Glomerular endothelial cell (primary cell): ENCODE measurements around the gene RALGAPA1. TPM values are rescaled to one million over a fixed set of nuclear protein-coding genes. Genes with fewer than 3 reads are reported as not detected.
"Not testable (repeated sequence)": the region's sequence is repeated elsewhere in the genome, so short reads cannot be mapped to it uniquely, and the experiment has no call there.

Experiments
- DNase-seq: peaks from one replicate; pipeline ENCODE4 v3.0.0-alpha.2; 2011; ENCODE audit warnings: low read depth, low spot score; ENCODE audit errors: extremely low read depth
- total RNA-seq: library from RNA; depleted of rRNA; stranded (reverse); fragments of >200 nt; gene quantifications from 2 replicates; pipeline ENCODE4 v1.2.3, GENCODE V29; 2015

Gene RALGAPA1
- total RNA-seq, 1 donor from 2014 or later, result 22.2 TPM

- DNase-seq, result no peak
These were observed 176.8 kb downstream of the RALGAPA1 start for GRCh38 chr14:35632271-35632670.

DNA sequence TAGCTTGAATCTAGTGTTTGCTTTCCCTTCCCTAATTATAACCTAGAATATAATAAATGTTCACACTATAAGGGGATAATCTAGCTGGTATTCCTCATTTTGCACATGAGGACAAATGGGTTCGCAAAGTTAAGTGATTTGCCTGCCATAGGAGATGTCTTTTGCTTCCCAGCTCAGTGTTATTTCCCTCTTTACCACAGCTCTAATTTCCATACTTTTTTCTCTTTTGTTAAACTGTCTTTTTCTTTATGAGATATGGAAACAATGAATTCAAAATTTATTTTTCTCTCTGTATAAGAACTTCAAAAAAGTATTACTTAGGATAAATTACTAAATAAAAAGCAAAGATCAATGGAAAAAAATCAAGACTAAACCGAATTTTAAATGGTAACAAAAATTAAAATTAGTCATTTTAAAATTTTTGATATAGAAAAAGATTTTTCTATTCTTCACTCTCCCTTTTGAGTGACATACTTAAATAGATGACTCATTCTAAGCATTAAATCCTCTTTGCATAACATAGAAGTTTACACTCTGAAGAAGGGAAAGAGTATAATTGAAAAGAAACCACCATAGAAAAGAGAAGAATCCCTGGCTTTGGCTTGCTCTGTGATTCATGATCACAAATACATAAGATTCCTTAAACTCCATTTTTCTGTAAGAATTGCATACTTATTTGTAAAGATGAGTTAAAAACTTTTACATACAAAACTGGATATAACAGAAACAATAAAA, 177.9 kb downstream of the RALGAPA1 start:
- DNase-seq, result no peak

- DNase-seq, result no peak
These were observed 180.1 kb downstream of the RALGAPA1 start for GRCh38 chr14:35628989-35629388.

GRCh38 chr14:35626947-35627346, 182.1 kb downstream of the RALGAPA1 start:
- DNase-seq, result not testable (repeated sequence)

DNA sequence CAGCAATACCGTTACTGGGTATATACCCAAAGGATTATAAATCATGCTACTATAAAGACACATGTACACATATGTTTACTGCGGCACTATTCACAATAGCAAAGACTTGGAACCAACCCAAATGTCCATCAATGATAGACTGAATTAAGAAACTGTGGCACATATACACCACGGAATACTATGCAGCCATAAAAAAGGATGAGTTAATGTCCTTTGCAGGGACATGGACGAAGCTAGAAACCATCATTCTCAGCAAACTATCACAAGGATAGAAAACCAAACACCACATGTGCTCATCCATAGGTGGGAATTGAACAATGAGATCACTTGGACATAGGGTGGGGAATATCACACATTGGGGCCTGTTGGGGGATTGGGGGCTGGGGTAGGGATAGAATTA, 187.1 kb downstream of the RALGAPA1 start:
- not testable (repeated sequence) for DNase-seq

- DNase-seq, result not testable (repeated sequence)
These were observed 189.1 kb downstream of the RALGAPA1 start for GRCh38 chr14:35619998-35620397.

DNA sequence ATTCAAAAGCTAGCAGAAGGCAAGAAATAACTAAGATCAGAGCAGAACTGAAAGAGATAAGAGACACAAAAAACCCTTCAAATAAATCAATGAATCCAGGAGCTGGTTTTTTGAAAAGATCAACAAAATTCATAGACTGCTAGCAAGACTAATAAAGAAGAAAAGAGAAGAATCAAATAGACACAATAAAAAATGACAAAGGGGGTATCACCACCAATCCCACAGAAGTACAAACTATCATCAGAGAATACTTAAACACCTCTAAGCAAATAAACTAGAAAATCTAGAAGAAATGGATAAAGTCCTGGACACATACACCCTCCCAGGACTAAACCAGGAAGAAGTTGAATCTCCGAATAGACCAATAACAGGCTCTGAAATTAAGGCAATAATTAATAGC, 189.6 kb downstream of the RALGAPA1 start:
- DNase-seq, result not testable (repeated sequence)

DNA sequence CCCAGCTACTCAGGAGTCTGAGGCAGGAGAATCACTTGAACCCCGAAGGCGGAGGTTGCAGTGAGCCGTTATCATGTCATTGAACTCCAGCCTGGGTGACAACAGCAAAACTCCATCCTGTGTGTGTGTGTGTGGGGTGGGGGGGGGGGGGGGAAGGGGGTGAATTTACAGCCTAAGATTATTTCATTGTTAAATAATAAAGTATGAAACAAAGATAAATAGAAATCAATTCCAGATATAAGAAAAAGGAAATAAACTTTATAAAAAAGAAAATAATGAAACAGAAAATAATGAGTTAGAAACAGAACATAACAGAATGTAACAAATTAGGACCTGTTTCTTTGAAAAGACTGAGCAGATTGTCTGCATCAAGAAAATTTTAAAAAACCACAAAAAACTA, 191.6 kb downstream of the RALGAPA1 start:
- DNase-seq, result no peak

DNA sequence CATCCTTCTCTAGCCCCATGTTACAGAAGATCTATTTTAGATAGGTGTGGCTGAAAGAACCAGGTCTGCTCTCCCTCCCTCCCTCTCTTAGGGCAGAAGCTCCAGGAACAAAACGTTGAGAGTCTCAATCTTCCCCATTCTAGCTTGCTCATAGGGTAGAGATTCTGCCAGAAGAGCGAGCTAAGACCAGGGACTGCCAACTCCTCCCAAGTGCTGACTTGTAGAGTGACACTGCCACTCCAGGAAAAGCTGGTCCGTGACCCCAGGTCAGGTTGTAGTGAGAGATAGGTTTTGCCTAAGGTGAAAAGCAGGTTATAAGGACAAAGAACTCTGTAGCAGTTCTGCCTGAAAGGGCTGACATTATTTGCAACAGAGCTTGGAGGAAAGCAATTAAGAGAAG, 201.7 kb downstream of the RALGAPA1 start:
- no peak for DNase-seq

DNA sequence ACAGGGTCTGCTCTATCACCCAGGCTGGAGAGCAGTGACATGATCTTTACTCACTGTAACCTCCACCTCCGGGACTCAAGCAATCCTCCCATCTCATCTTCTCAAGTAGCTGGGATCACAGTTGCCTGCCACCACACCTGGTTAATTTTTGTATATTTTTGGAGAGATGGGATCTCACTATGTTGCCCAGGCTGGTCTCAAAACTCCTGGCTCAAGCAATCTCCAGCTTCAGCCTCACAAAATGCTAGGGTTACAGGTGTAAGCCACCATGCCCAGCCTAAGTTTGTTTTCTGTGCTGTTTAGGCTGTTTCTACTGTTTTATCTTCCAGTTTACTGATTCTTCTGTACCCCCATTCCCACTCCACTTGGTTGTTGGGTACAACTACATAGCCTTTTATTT, 208.8 kb downstream of the RALGAPA1 start:
- DNase-seq, result no peak

DNA sequence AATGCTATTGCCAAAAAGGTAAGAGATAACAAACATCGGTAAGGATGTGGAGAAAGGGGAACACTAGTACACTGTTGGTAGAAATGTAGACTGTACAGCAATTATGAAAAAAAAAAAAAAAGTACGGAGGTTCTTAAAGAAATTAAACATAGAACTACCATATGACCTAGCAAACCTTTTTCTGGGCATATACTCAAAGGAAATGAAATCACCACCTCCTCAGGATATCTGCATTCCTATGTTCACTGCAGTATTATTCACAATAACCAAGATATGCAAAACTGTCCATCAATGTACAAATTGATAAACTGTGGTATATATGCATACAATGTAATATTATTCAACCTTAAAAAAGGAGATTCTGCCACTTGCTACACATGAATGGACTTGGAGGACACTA, 214.5 kb downstream of the RALGAPA1 start:
- DNase-seq, result no peak

DNA sequence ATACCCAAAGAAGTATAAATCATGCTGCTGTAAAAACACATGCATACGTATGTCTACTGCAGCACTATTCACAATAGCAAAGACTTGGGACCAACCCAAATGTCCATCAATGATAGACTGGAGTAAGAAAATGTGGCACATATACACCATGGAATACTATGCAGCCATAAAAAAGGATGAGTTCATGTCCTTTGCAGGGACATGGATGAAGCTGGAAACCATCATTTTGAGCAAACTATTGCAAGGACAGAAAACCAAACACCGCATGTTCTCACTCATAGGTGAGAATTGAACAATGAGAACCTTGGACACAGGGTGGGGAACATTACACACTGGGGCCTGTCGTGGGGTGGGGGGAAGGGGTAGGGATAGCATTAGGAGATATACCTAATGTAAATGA, 221.7 kb downstream of the RALGAPA1 start:
- not testable (repeated sequence) for DNase-seq

DNA sequence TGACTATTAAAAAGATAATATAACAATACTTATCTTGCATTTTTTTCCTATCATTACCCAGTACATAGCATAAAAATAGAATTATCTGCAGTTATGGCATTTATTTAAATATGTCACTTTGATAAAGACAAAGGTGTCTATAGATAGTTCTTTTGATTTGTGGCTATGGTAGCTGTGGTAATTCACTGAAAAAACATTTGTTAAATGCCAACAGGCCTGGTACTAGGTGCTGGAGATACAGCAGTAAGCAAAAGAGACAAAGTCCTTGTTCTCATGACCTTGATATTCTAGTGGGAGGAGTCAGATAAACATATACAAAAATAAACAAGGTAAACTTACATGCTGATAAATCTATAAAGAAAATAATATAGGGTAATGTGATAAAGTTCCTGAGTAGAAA, 230.5 kb downstream of the RALGAPA1 start:
- no peak for DNase-seq

DNA sequence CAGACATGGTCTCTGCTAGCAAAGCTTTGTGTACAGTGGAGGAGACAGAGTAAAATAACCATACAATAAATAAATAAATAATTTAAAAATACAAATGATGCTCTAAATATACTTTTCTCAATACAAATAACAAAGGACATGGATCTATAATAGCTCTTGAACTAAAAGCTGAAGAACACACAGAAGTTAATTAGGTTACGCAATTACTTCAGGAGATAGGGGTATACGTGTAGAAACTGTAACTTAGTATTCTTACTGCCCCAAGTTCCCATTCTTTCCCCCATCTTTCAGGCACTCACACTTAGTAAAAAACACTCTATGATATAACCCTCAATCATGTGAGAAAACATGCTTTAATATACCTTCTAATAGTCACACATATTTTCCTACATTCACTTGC, 231.0 kb downstream of the RALGAPA1 start:
- DNase-seq, result no peak

DNA sequence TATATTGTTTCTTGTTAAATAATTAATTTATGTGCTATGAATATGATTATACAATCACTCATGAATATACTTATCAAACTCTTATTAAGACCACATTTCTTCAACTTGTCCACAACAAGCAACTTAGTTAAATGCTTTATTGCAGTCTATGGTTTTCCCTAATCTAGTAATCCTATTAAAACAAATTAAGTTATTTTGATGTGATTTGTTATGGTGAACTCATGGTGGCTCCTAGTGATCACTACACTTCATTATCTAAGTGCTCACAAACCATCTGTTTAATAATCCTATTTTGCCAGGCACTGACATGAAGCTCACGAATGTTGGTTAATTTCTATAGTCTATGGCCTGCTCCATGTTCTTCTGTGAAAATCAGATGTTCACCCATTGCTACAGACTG, 232.2 kb downstream of the RALGAPA1 start:
- DNase-seq, result no peak

- DNase-seq, result no peak
These were observed 232.8 kb downstream of the RALGAPA1 start for GRCh38 chr14:35576260-35576659.

DNA sequence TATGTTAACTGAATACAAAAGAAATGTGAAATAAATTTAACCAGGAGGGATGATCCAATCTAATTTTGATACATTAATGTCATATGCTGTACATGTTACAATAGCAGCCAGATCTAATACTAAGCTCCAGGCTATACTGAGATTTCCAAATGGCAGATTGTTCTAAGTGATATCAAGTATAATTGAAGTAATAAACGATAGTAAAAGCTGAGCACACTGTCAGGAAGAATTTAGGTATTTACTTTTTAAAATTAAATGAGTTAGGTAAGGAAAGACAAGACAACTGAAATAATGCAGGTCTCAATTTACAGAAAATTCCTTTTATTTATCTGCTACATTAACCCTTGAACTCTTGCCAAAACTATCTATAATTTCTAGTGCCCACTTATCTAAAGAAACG, 235.2 kb downstream of the RALGAPA1 start:
- DNase-seq, result no peak

- DNase-seq, result no peak
These were observed 237.5 kb downstream of the RALGAPA1 start for GRCh38 chr14:35571598-35571997.

DNA sequence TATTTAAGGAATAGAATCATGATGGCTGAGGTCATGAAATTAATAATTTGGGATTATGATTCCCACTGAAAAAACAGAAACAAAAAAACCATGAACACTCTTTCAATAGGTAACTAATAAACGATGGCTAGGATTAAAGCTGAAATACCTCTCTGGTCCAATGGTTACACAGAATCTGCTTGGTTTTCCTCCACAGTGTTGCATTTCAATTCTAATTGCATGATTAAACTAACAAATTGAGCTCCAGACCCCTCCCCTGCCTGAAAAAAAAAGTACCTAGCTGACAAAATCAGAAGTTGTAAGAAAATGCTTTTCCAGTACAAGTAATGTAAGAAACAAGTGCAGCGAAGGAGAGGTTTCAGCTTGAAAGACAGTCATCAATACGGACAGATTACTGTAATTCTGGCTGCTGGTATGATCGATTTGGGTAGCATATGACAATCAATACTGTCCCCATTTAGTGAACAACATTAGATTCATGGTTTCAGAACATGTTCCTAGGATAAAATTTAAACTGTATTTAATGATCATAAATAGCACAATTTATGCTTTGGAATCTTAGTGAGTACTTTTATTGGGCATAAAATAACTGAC, 243.1 kb downstream of the RALGAPA1 start:
- DNase-seq, result no peak

- no peak for DNase-seq
These were observed 250.4 kb downstream of the RALGAPA1 start for GRCh38 chr14:35558680-35559079.

DNA sequence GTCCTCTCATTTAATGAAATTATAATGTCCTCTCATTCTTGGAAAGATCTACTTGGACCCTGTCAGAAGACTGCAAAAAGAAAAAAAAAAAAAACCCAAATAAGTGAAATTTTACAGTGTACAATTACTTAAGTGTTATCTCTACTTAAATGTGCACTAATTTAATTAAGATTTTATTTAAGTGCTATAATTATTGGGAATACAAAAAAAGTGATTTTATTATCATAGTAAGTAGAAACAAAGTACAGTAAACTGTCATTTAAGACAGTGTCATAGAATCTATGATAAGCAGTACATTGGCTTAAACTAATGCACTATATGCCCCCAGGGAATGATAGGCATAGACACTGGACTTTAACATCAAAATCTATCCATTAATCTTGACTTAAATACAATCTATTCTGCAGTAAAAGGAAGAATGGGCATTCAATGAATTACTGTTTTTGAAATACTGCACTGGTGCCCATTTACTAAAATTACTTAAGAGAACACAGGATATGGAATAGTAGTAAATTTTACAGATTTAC, 251.8 kb downstream of the RALGAPA1 start:
- DNase-seq, result no peak

DNA sequence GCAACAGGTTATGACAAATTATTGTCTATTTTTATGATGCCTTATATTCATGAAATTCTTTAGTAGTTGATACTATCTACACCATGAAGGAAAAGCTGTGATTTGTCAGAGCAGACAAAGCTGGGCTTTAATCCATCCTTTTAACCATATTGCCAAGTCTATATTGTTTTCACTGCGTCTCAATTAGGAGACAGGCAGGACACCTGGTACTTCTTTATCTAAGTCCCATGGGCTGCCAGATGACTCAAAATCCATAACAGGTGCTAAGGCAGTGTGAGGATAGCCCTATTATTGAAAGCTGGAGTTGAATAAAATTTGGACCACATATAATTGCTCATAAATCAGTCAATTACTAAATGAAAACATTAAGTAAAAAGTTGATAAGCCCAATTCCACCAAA, 252.5 kb downstream of the RALGAPA1 start:
- DNase-seq, result no peak
